ENCODE data around the gene MRPL27.

DNA sequence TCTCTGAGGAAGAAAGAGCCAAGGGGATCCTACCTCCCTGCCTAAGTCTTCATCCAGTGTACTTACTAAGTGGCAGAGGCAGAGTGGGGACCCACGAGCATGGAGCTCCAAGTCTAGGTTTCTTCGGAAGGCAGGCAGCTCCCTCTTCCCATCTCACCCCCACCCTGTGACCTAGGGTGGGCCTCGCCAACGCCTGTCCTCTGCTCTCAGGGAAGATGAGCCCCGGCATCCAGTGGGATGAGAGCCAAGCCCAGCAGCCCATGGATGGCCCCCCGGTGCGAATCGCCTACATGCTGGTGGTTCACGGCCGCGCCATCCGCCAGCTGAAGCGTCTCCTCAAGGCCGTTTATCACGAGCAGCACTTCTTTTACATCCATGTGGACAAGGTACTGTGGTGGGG lies 18.8 kb downstream of the MRPL27 start:
- TF ChIP-seq GATA2 (IDR thresholded peaks at IDR 0.05; ENCODE audit: low read depth, low read length): no peak
- TF ChIP-seq GATA3 (IDR thresholded peaks at IDR 0.05; ENCODE audit: low read depth, low read length): no peak
